GM11168 (cell line): ENCODE results near the gene TPCN1.

Source experiments
- in situ Hi-C: fragments of 300-500 bp; cut with MboI; formaldehyde crosslinking; loops from one replicate; pipeline ENCODE4 v1.12.0; 2022; ENCODE audit warnings: low sequenced_read_pairs; ENCODE audit not compliant: unreplicated experiment

The TPCN1 gene

DNA sequence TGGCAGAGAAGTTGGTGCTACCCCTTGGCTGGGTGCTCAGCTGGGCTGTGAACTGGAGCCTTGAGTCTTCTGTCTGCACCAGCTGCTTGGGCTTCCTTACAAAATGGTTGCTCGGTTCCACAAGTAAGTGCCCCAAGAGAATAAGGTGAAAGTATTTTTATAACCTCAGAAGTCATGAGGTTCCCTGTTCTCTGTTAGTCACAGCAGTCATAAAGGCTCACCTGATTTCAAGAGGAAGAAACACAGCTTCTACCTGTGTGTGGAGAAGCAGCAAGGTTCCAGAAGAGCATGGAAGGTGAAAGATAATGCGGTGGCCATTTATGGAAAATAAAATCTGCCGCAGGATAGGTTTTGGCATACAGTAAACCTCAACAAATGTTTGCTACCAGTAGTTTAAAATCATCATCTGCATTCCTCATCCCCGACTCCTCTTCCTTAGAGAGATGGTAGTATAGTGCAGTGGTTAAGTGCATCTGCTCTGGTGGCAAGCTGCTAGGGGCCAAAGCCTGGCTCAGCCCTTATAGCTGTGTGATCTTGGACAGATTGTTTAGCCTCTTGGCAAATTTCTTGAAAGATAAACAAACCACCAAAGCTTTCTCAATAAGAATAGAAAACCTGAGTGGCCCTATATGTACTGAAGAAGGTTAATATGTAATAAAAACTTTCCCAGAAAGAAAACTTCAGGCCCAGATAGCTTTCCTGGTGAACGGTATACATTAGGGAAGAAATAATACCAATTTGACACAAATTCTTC lies 32.4 kb downstream of the TPCN1 start:
- in situ Hi-C loops: no loop called here

DNA sequence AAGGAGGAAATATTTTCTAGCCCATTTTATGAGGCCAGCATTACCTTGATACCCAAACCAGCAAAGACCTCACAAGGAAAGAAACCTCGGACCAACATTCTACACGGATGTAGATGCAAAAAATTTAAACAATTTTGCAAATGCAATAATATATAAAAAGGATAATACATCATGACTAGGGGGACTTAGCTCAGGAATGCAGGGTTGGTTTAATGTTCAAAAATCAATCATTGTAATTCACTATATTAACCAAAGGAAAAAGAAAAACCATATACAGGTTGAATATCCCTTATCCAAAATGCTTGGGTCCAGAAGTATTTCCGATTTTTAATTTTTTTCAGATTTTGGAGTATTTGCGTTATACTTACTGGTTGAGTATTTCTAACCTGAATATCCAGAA lies 33.0 kb downstream of the TPCN1 start:
- in situ Hi-C loops: no loop called here

DNA sequence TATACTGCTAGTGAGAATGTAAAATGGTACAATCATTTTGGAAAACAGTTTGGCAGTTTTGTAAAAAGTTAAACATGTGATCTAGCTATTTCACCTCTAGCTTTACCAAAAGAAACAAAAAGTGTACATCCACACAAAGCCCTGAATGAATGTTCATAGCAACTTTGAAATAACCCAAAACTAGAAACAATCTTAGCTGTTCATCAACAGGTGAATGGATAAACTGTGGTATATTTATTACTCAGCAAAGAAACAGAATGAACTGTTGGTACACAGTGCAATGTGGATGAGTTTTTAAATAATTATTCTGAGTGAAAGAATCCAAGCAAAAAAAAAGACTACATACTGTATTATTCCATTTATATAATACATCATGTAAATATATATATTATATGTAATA lies 36.3 kb downstream of the TPCN1 start:
- in situ Hi-C loops: no loop called here

DNA sequence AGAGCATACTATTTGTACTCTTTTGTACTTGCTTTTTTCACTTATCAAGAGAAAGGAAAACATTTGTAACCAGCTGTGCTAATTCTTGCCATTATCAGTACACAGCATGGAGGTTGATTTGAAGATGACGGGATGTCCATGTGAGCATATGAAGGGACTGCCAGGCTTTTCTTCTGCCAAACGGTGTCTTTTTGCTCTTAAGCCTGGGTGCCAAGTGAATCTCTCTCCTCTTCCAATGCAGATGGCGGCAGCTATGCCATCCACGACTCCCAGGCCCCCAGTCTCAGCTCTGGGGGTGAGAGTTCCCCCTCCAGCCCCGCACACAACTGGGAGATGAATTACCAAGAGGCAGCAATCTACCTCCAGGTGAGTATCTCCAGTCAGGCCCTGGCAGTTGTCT lies 38.9 kb downstream of the TPCN1 start:
- in situ Hi-C loops: no loop called here

DNA sequence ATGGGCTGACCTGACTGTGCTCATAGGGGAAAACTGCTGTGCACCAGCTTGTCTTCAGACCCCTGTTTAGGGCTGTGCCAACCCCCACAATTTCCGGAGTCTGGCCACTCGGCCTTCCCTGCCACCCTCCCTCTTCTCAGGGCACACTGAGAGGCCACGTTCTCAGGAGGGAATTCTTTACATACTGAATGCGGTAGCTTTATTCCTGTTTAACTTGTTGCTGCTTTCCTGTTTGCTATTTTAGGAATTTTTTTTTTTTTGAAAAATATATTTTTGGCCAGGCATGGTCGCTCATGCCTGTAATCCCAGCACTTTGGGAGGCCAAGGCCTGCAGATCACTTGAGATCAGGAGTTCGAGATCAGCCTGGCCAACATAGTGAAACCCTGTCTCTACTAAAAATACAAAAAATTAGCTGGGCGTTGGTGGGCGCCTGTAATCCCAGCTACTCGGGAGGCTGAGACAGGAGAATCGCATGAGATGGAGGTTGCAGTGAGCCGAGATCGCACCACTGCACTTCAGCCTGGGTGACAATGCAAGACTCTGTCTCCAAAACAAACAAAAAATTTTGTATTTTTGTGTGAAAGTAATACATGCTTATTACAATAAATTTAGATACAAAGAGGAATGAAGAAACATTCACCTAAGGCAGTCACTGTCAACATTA lies 39.5 kb downstream of the TPCN1 start:
- in situ Hi-C loops: no loop called here

DNA sequence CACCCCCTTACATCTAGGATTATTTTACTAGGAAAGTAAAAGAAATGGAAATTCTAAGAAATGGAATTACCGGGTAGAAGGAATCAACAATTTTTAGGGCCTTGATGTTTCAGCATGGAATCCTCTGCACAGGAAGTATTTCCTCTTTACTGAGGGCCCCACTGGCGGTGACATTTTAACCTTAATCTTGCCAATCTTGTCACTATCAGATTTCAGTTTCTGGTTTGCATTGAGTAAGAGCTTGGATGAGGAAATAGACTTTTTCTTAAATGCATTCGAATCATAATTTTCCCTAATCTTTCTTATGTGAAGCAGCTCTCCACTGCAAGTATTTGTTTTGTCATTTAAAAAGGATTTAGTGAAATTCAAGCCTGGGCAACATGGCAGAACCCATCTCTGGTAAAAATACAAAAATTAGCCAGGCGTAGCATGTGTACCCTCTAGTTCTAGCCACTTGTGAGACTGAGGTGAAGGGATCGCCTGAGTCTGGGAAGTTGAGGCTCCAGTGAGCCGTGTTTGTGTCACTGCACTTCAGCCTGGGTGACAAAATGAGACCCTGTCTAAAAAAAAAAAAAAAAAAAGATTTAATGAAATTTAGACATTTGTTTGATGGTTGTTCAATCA lies 40.7 kb downstream of the TPCN1 start:
- in situ Hi-C loops: no loop called here

DNA sequence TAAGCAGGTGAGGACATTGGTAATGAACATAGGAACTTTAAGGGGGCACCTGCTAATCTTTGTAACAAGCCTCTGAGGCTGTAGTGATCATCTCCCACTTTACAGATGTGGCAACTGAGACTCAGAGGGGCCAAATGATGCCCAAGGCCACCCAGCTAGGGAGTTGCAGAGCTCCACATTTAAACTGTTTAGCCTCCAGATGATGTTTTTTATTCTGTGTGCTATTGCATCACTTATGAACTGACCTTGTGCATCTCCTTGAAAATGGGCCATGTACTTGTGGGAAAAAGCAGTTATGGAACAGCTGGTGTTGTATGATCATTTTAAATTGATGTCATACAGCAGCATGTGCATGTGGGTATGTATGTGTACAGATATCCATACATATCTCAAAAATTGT lies 41.4 kb downstream of the TPCN1 start:
- in situ Hi-C loops: no loop called here

DNA sequence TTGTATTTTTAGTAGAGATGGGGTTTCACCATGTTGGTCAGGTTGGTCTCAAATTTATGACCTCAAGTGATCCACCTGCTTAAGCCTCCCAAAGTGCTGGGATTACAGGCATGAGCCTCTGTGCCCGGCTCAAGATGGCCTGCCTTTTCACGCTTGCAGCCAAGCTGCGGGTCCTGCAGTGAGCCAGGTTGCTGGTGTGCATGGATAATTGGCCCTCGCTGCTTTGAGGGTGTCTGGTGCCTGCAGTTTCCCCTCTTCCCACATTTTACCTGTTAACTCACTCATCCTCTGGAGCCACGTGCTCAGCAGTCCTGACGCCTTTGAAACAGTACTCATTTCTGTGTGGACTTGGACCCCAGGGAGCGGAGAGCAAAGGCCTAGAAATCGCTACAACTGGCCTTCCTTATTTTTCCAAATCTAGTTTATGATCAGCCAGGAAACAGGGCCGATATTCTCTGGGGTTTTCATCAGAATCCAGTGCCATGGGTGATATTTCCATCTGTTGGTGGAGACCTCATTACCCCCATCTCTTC lies 42.2 kb downstream of the TPCN1 start:
- in situ Hi-C loops: no loop called here

DNA sequence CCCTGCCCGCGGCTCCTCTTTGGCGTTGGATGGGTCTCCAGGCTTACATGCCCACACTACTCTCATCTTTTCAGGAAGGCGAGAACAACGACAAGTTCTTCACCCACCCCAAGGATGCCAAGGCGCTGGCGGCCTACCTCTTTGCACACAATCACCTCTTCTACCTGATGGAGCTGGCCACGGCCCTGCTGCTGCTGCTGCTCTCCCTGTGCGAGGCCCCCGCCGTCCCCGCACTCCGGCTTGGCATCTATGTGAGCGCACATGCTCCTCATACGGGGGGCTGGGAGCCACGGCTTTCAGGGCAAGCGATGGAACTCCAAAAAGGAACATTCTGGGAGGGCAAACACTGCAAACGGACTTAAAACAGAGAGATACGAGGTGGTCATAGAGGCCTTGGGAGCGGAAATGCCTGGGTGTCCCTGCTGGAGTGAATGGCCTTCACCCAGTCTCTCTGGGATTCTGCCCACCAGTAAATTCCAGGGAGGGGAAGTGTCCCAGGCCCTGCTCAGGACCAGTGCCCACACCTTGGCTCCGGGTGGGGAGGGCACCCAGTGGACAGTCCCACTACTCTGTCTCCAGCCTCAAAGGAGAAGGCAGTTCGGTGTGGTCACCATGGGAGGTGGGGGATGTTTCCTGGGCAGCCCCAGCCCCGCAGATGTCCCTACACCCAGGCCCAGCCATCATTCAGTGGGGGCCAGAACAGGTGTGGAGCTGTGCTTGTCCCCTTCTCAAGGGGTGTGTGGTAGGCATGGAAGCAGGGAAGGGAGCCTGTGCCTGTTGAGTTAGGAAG lies 45.0 kb downstream of the TPCN1 start:
- in situ Hi-C loops: no loop called here

DNA sequence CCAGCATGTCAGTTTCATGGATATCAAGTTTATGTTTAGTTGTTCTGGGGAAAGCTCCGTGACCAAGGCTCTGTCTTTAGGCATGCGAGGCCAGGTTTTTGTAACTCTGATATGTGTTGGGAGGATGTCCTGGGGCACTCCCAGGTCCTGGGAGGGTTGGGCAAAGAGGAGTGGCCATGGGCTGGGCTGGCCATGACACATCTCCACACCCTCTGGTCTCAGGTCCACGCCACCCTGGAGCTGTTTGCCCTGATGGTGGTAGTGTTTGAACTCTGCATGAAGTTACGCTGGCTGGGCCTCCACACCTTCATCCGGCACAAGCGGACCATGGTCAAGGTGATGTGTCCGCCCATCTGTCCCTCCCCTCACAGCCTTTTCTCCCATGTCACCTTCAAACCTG lies 46.4 kb downstream of the TPCN1 start:
- in situ Hi-C loops: no loop called here

DNA sequence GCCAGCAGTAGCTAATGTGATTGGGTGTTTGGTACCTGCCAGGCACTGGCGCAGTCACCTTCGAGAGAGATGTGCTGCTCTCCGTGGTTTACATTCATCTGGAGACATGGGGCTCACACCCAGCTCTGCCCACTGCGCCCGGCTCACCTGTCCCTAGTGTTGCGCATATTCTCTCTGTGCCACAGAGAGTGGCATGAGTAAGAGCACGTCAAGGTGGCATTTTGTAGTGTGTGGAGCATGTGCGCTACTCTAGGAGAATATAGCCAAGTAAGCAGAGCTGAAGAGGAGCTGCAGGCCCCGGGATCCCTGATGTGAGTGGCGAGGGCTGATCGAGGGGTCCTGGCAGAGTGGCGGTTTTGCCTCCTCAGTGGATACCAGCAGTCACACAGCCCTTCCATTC lies 46.9 kb downstream of the TPCN1 start:
- in situ Hi-C loops: no loop called here

DNA sequence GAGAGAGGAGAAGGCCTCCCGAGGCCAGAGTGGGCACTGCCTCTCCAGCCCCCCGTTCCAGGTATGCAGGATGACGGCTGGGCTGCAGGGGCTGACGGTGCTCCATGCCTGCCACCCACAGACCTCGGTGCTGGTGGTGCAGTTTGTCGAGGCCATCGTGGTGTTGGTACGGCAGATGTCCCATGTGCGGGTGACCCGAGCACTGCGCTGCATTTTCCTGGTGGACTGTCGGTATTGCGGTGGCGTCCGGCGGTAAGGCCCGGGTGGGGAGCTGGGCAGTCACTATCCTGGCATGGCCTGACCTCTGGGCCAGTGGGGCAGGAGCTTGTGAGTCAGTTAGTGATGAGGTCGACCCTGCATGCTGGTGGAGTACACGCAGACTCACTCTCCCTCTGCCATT lies 47.4 kb downstream of the TPCN1 start:
- in situ Hi-C loops: no loop called here

DNA sequence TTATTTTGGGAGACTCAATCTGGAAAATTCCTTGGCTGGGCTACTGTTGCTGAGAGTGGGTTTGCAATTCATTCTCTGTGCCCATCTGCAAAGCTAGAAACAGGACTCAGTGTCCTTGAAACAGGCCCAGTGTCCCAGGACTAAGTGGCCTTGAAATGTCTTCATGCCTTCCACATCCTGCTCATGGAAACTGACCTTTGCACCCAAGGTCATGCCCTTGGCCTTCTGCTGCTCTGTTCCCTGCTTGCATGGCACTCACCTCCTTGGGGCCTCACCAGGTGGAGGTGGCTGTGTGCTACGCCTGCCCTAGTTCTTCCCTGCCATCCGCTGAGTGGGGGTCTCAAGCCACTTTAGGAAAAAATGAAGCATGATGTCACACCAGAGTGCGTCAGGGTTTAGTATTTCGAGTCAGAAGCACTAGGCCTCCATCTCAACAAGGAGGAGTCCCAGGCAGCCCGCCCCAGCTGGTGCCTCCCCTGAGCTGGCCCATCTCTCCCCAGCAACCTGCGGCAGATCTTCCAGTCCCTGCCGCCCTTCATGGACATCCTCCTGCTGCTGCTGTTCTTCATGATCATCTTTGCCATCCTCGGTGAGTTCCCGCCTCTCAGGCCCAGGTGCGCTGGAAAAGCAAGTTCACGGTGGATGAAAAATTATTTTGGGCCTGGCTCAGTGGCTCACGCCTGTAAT lies 48.1 kb downstream of the TPCN1 start:
- in situ Hi-C loops: no loop called here

DNA sequence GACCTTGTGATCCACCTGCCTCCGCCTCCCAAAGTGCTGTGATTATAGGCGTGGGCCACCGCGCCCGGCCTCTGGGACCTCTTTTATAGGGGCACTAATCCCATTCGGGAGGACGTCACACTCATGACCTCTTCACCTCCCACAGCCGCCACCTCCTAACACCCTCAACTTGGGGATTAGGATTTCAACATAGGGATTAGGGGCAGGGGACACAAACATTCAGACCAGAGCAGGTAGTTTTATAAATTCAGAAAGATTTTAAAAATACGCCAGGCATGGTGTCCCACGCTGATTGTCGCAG lies 49.4 kb downstream of the TPCN1 start:
- in situ Hi-C loops: no loop called here

DNA sequence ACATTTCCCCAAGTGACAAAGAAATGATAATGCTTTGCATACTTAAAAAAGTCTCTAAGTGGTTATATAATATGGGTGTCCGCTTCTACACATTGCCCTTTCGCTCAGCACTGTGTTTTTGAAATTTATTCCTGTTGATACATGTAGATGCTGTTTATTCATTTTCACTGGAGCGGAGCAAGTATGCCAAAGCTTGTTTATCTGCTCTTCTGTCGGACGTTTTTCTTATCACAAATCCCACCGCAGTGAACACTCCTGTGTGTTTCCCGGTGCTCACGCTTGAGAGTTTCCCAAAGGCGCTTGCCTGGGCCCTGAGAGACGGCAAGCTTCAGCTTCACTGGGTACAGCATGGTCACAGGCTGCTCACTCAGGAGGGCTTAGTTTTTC lies 50.2 kb downstream of the TPCN1 start:
- in situ Hi-C loops: no loop called here

DNA sequence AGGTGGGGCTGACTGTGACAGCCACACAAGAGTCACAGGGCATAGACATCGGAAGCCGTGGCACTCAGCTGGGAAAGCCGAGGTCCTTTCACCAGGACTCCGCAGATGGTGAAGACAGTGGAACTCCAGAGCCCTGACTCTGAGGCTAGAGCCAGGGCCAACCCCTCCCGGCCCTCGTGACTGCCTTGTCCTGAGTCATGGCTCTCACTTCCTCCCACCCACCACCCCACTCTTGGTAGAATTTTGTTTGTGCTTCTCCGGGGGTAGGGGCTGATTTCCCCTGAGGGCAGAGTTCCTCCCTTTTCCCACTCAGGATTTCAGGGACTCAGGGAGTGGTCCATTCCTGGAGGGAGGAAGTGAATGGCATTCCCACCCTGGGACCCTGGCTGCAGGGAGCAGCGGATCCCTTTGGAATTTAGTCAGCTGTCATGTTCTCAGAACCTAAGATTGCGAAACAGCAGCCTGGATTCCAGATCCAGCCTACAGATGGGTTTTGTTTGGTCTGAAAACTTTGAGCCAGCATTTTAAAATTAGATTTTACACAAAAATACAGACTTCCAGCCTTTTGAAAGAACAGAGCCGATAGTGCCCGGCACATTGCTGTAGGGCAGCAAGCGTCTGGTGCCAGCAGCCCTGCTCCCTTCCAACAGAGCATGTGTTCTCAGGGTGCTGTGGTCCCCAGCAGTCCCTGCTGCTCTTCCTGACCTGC lies 50.7 kb downstream of the TPCN1 start:
- in situ Hi-C loops: no loop called here

DNA sequence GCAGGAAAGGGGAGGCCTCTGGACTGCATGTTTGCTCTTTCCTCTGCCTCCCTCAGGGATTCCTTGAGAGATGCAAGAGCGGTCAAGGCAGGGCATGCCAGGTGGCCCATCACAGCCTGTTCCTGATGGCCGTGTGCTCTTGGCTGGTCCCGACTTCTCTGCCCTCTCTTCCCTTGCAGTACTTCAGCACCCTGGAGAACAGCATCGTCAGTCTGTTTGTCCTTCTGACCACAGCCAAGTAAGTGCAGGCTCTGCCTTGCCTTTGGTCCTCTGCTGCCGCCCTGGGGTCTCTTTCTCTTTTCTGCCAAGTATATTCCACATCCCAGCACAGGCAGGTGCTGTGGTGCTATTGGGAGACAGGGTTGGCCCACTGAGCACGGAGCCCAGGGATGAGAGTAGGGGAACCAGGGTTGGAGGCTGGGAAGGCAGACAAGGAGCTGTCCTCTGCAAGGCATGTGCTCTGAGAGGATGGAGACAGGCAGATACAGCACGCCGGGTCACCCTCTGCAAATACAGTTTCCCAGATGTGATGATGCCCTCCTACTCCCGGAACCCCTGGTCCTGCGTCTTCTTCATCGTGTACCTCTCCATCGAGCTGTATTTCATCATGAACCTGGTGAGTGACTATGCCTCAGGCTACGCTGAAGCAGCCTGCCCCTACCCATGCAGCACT lies 51.9 kb downstream of the TPCN1 start:
- in situ Hi-C loops: no loop called here

DNA sequence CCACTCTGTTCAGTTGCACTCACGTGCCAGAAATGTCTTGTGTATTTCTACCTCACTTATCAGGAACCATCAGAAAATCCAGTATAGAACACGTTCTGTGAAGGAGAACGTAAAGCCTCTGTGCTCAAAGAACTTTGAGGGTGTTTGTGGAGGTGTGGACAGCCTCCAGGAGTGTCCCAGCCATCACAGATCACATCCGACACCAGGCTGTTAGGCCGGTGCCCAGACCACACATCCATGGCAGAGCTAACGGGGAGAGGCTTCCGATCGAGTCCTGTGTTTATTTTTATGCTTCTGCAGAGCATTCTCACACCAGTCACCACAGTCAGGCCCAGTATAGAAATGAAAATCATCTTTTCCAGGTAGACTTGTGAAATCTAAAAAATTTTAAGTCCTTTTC lies 53.6 kb downstream of the TPCN1 start:
- in situ Hi-C loops: no loop called here

DNA sequence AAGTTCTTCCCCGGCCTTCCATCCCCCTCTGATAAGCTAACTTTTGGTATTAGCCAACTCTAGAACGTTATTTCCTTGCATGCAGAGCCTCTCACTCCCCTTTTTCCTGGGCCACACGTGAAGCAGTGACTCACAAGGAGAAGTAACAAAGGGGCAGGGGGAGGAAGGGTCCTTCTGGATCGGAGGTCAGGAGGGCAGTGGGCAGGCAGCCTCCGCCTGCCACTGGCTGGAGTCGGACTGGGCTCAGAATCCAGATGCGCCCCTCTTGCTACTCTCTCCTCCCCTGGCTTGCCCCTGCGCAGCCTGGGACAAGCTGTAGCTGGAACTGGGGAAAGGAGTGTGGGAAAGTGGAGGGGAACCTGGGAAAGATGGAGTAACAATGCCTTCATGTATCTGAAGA lies 55.0 kb downstream of the TPCN1 start:
- in situ Hi-C loops: no loop called here
